Cerebellar nuclear complex (tissue), 1 donor: Measurements from ENCODE around the gene ACTRT2.

Experiments
- DNase-seq, 2 experiments: peaks; one replicate each; lab custom pipeline; 2025; lab: John Stamatoyannopoulos, UW

ACTRT2 gene

DNA sequence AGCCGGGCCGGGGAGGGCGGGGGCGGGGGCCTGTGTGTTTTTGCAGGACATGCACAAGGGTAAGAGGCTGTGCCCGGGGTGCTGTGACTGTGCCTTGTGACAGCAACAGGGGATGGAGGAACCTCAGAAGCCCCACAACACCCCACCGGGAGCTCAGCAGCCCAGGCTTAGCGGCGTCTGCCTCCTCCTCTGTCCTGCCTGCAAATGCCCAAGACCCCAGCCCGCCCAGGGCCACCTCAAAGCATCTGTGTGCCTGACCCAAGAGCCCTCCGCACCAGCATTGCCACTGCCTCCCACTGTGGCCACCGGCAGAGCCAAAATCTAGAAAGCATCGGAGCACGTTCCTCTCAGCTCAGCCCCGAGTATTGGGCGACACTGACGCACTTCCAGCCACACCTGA is 2.7 kb upstream of the ACTRT2 start:
- no peak for DNase-seq

DNA sequence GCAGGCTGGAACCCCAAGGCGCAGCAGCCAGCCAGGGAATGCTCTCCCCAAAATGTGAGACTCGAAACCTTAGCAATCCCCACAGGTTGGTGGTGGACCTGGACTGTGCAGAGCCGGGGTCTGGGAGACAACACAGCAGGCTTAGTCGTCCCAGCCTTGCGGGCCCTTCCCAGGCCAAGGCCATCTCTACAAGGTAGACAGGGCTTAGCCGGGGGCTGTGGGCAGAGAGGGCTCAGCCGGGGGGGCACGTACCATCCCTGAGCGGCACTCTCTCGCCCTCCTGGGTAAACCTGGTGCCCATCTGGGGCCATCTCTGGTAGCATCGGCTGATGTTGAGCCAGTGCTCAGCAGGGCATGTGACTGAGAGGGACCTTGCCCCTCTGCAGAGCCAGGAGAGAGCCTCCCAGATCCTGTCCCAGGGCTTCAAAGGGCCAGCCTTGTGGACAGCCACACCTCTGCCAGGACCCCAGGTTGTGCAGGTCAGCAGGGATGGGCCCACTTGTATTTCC is 2.2 kb upstream of the ACTRT2 start:
- no peak for DNase-seq

DNA sequence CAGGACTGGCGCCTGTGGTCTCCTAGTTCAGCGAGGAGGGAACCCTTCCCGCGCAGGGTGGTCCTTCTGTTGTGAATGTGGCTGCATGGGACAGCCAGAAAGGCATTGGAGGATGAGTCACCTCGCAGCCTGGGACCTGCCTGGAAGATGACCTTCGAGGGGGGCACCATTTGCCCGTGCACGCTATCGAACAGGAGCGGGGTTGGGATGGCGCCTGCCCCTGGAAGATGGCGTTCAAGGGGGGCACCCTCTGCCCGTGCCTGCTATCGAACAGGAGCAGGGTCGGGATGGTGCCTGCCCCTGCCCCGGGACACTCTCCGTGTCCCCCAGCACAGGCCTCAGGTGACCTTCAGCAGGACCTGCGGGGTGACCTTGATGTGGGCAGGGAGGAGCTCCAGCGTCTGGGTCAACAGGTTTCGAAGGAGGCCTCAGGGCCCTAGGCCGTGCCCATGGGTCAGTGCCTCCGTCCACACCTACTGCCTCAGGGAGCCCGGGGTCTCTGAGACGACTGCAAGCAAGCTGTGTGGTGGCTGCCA is 1.7 kb upstream of the ACTRT2 start:
- DNase-seq, result no peak

DNA sequence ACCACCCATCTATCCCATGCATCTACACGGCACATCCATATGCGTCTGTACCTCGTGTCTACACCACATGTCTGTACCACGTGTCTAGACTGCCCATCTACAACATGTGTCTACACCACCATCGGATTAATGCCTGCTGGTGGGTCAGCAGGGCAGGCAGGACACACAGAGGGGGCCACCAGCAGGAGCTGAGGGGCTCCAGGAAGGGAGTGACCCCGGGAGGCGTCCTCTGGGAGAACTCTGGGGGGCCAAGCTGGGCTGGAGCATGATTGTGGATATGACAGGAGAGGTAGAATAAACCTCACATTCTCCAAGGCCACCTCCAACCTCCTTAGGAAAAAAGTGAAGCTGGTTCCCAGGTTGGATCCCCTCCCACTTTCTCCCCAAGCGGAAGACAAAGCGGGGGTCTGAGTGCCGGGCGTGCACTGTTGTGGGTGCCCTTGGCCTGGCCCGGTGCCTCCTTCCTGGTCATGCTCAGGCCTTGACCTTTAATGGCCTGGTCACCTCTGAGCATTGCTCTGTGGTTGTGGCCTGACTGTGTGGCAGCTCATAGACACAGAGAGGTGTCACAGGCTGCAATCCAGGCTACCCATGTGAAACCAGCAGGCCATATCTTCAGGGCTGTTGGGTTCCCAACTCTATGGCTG is 881 bp upstream of the ACTRT2 start:
- DNase-seq, result no peak

DNA sequence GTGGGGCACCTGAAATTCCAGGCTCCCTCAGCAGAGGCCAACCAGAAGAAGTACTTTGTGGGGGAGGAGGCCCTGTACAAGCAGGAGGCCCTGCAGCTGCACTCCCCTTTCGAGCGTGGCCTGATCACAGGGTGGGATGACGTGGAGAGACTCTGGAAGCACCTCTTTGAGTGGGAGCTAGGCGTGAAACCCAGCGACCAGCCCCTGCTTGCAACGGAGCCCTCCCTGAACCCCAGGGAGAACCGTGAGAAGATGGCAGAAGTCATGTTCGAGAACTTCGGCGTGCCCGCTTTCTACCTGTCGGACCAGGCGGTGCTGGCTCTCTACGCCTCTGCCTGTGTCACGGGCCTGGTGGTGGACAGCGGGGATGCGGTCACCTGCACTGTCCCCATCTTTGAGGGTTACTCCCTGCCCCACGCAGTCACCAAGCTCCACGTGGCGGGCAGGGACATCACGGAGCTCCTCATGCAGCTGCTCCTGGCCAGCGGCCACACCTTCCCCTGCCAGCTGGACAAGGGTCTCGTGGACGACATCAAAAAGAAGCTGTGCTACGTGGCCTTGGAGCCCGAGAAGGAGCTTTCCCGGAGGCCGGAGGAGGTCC is 634 bp downstream of the ACTRT2 start:
- no peak for DNase-seq

DNA sequence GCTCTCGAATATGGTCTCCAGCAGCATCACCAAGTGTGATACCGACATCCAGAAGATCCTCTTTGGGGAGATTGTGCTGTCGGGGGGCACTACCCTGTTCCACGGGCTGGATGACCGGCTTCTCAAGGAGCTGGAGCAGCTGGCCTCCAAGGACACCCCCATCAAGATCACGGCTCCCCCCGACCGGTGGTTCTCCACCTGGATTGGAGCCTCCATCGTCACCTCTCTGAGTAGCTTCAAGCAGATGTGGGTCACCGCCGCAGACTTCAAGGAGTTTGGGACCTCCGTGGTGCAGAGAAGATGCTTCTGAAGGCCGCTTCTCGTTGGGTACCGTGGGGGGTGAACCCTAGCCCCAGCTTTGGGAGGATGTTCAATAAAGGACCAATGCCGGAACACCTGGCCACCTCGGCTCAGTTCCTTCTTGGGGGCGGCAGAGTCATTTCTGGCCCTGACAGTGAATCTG is 1.3 kb downstream of the ACTRT2 start:
- no peak for DNase-seq

DNA sequence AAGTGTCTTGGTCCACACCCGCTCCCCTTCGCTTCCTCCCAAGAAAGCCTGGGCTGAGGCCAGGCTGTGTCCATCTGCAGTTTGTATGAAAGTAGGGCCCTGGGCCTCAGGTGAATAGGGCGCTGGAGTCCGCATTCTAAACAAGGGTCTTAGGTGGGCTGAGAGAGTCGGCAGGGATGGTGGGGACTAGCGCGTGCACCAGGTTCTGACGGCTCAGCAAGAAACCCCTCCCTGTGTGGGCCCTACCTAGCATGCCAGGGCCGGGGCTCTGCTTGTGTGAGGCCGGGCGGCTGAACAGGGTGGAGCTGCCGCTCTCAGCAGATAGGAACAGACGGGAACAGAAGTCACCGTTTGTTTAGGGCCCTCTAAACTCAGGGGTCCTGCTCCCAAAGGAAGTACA is 1.7 kb downstream of the ACTRT2 start:
- DNase-seq, result no peak

DNA sequence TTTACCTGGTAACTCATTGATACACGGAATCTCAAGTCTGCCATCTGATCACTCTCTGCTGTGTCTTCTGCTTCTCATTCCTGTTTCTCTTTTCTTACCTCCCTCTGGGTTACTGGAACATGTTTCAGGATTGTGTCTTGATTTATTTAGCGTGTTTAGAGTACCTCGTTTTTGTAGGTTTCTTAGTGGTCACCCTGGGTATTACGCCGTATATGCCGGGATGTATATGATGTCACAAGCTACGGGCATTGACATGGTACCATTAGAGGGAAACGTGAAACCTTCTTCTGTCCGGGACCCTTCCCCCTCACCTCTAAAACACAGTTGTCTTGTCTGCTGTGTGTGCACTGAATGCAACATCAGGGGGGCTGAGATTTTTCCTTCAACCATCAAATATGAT is 2.8 kb downstream of the ACTRT2 start:
- DNase-seq, result no peak

DNA sequence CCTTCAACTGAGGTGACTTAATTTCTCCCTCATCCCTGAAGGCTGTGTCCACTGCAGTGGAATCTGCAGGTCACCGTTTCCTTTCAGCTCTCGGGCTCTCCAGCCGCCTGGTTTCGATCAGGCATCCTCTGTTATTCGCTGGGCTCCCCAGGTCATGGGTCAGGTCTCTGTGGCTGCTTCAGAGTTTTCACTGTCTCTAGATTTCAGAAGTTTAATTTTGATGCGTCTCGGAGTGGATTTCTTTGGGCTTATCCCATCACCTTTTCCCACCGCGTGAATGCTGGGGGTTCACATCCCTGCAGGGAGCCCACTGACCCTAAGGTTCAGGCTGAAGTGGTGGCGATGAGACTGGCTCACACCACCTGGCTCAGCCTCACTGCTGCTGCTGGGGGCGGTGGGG is 3.3 kb downstream of the ACTRT2 start:
- no peak for DNase-seq

DNA sequence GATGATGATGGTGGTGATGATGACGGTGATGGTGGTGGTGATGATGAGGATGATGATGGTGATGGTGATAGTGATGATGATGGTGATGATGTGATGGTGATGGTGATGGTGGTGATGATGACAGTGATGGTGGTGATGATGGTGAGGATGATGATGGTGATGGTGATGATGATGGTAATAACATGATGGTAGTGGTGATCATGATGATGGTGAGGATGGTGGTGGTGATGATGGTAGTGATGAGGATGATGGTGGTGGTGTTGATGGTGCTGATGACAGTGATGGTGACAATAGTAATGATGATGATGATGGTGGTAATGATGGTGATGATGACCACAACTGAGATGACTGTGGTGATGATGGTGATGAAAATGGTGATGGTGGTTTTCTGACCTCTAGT is 4.9 kb downstream of the ACTRT2 start:
- DNase-seq, result no peak

DNA sequence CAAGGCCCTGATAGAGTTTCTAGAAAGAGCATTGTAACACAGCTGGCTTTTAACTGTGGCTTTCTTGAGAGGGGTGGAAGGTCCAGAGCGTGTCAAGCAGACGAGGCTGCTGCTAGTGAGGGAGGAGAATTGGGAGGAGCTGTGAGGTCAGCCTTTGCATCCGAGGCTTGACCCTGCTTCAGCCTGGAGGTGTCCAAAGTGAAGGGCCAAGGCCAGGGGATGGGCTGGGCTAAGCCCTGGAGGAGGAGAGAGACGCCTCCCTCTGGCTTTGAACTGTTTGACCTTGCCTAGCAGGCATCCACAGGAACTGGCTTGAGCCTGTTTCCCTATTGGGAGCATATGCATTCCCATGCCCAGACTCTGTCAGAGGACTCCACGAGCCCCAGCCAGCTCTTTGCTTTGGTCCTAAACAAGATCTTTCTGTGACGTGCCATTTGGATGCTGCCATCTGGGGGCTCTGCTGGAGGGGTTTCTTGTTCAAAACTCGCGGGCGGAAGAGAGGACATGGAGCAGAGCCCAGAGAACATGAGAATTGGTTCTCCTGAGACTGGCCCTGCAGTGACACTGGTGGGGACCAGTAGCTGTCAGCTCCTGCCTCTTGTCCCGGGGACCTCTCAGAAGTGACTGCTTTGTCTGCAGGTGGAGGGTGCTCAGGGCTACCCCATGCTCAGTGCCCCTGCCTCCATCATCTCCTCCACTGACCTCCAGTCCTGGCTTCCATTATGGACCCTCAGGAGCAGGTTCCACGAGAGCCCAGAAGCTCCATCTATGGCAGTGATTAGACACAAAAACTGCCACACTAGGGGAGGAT is 5.5 kb downstream of the ACTRT2 start:
- DNase-seq, result no peak

DNA sequence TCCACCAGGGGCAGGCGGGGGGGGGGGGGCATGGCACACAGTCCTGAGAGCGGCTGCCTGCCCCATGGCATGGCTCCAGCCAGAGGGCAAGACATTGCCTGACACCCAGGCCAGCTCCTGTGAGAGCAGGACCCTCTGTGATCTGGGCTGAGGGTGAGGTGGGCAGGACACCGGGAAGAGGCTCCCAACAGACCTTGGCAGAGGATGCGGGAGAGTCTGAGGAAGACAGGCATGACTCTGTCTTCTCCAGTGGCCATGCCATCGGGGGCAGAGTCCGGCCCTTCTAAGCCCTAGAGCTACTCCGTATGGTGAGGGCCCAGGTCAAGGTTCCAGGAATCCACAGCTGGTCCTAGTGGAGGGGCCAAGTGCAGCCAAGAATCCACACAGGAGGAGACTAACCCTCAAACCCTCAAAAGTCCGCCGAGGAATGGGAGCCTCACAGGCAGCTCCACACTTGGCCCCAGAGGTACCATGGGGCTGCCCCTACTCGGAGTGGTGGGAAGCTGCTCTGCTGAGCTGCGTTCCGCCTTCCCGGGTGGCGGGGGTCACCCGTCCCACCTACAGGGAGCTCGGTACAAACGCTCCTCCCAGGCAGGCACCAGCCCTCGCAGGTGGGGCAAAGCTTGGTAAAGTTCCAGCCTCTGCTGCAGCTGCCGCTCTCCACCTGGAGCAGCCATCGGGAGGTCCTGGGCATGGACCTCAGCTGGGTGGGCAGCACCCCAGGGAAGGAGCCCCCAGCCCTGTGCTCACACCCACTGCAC is 6.5 kb downstream of the ACTRT2 start:
- no peak for DNase-seq

DNA sequence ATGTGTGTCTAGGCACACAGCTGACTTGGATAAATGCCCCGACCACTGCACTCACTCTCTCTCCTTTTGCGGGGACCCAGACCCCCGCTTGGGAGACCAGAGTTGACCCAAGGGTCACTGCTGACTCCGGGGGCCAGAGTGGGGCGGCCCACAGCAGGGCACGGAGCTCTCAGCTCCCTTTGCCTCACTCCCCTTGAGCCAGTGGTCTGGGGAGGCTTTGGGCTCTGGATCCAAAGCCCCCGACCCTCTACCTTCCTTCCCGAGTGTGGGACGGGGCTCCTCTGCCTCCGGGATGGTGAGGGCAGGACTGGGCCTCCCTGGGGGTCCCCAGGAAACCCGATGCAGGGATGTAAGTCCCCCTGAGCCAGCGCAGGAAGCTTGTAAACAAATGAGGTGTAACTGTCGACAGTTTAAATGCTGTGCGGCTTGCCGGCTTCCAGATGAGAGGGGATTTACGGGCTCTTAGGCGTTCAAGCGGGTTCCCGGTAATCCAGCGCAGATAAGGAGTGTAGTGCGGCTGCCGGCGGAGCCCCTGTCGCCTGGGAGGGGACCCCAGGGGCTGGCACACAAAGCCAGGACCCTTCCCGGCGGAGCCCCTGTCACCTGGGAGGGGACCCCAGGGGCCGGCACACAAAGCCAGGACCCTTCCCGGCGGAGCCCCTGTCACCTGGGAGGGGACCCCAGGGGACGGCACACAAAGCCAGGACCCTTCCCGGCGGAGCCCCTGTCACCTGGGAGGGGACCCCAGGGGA is 7.4 kb downstream of the ACTRT2 start:
- DNase-seq, result no peak

DNA sequence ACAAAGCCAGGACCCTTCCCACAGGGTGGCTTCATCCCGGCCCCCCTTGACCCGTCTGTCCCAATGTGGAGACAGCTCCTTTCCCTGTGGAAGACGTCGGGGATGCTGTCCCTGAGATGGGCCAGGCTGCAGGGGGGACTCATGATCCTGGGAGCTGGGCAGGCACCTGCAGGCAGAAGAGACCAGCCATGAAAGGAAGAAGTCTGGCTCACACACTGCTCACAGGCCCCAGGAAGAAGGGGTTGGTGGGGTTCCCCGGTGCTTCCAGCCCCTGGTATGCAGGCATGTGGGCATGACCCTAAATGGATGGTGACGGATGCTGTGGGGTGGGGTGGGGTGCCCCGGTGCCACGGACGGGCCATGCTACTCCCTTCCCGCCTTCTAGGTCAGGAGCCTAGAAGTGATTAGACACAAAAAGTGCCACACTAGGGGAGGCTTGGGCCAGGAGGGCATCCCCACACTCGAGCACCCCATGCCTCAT is 8.3 kb downstream of the ACTRT2 start:
- no peak for DNase-seq

DNA sequence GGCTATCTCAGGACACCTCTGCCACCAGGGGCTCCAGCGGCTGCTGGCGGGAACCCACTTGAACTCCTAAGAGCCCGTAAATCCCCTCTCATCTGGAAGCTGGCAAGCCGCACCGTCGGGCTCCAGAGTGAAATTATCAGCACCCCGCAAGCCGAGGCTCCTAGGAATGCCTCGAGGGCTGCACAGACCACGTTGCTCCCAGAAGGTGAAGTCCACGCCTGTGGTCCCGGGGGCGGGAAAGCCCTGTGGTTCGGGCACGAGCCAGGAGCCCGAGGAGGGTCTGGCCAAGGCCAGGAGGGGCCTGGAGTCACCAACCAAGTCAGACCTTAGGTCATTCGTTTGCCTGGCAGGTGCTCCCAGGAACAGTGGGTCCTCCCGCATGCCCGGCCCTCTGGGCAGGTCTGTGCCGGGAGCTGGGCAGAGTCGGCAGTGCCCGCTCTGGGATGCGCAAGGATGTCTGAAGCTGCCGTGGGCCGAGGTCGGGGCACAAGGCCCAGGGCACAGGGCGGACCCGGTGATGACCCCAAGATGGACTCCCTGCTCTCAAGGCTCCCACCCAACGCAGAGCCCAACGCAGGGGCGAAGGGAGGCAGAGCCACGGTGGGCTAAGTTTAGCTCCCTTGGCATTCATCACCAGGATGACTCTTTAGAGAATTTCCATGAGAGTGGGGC is 8.9 kb downstream of the ACTRT2 start:
- no peak for DNase-seq

DNA sequence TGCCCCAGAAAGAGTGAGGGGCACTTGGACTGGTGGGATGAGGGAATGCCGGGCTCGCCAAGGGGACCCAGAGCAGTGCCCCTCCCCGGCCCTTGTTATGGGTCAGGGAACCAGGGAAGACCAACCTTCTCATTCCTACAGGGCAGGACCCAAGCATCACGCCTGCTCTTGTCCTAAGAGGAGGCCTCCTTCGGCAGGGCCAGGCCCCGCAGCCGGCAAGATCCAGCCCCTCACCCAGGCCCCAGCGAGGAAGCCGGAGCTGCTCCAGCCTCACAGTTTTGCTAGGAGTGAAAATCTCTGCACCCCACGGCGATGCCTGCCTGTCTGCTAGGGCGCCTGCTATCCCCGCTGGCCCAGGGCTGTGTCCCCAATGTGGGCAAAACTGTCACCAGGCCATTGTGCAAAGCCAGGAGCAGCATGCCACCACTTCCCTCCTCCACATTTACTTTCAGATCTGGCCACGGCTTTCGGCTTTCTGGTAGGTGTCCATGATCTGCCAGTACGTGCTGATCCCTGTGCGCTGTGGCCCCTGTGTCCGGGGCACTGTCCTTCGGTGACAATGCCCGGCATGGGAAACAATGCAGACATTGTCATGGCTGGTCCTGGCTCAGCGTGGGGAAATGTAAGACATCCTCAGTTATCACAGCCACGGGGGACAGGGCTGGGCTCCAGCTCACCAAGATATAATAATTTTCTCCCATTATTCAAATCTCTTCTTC is 9.6 kb downstream of the ACTRT2 start:
- no peak for DNase-seq

DNA sequence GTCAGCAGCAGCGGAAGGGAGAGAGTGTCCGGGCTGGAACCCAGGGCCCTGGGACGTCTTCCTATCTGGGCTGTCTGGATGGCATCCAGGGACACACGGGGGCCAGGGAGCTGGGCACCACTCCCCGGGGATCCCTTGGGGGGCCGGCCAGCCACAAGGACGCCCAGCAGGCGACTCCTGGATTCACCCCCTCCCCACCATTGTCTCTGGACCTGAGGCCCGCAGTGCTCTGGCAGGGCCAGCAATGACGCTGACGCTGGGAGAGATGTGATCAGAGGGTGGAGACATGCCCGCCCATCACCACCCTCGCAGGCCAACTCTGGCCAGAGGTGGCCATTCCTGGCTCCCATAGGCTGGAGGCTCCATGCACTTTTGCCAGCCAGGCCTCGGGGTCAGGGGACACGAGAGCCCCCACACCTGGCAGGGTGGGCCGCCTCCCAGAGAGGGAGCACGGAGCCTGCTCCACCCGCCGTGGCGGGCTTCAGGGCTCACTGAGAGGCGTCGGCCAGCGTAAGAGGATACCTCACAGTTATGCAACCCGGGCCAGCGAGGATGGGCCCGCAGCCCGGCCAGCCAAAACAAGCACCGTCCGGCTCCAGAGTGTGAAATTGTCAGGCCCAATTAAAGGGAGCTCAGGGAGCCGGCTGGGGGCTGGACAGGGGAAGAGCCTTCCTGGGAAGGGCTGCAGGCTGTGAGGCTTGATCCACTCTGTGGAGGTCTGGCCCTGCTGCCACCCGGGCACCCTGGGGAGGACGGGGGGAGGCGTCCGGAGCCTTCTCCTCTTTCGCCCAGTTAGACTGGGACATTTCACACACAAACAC is 10.3 kb downstream of the ACTRT2 start:
- DNase-seq, result no peak

DNA sequence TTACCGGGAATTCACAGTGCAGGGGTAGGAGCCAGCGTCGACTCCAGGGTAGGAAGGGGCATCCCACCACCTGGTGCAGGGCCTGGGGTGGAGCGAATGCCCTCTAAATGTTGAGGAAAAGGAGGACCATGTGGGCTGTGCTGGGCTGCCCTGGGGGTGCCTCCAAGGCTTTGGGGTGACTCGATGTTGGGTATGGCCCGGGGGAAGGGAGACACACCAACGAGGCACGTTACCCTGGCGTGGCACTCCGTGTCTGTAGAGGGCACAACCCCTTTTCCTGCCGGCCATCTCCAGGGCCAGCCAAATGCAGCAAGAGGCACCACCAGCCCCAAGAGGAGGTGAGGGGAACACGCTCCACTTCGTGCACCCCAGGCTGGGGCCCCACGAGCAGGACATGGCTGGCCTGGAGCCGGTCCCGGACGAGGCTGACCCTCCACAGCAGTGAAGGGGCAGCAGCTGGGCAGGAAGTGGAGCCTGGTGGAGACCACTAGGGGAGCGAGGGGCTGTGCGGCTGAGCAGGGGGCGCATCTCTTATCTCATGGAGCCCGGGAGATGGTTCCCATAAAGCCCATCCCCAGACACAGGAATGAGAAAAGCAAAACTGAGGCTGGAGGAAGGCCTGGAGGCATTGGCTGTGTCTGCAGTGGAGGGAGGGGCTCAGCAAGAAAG is 11.2 kb downstream of the ACTRT2 start:
- DNase-seq, result no peak
